PC-3 (cell line): ENCODE results near the gene PPM1L.

ENCODE experiments used
- EZH2 ChIP-seq: fragments of 300-600 bp; sonication (generic); IDR thresholded peaks from one replicate; pipeline ENCODE4 v1.6.1; 2017; ENCODE audit warnings: antibody characterized with exemption, mild to moderate bottlenecking, low read length; ENCODE audit not compliant: unreplicated experiment
- EZH2phosphoT487 ChIP-seq: fragments of 300-600 bp; sonication (generic); IDR thresholded peaks from 2 replicates; pipeline ENCODE4 v1.6.1; 2018; ENCODE audit warnings: mild to moderate bottlenecking, antibody characterized with exemption, low read length, borderline replicate concordance
- TF ChIP-seq, protein P1 (sequence below): fragments of 300-600 bp; sonication (generic); conservative IDR thresholded peaks from 2 replicates; pipeline ENCODE4 v1.5.1; 2017; ENCODE audit warnings: antibody characterized with exemption, low read depth, mild to moderate bottlenecking, low read length

DNA sequence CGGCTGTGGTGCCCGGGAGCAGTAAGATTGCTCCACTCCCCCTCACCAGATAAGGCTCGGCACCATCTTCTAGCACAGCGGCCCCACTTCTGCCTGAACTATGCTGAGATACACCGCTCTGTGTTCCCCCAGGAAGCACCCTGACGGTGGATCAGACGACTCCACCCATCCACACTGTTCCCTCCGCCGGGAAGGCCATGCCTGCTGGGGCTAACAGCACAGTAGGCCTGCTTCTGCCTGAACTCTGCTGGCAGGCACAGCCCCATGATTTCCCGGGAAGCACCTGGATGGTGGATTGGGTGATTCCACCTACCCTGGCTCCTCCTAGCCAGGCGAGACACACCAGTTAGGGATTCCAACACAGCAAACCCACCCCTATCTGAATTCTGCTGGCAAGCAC, 36.3 kb upstream of the PPM1L start:
- TF ChIP-seq, protein P1, sequence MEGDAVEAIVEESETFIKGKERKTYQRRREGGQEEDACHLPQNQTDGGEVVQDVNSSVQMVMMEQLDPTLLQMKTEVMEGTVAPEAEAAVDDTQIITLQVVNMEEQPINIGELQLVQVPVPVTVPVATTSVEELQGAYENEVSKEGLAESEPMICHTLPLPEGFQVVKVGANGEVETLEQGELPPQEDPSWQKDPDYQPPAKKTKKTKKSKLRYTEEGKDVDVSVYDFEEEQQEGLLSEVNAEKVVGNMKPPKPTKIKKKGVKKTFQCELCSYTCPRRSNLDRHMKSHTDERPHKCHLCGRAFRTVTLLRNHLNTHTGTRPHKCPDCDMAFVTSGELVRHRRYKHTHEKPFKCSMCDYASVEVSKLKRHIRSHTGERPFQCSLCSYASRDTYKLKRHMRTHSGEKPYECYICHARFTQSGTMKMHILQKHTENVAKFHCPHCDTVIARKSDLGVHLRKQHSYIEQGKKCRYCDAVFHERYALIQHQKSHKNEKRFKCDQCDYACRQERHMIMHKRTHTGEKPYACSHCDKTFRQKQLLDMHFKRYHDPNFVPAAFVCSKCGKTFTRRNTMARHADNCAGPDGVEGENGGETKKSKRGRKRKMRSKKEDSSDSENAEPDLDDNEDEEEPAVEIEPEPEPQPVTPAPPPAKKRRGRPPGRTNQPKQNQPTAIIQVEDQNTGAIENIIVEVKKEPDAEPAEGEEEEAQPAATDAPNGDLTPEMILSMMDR, result no peak
- TF ChIP-seq EZH2 (no peak), EZH2phosphoT487 (no peak)
